GM03348 (cell line): ENCODE measurements around the gene MTARC2.
"Not testable (repeated sequence)": the region's sequence is repeated elsewhere in the genome, so short reads cannot be mapped to it uniquely, and the experiment has no call there.

Experiments
- DNase-seq: peaks from one replicate; pipeline ENCODE4 v3.0.0; 2012; ENCODE audit warnings: low spot score

The MTARC2 gene

DNA sequence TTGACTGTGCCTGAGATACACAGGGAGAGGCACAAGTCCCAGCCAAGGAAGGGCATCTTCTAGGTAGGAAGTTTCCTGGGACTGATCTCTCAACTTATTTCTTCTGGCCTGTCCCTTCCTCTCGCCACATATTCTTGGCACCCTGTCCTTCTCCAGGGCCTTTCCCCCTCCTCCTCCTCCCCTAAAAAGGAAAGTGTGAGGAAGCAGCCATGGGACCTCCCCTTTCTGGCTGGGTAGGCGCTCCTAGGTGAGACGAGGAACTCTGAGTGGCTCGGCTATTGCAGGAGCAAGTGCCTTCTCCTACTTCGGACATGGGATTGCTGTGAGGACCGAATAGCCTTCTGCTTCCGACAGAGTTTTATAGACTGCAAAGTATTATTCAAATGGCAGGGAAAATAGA lies 15.5 kb upstream of the MTARC2 start:
- DNase-seq, result no peak

DNA sequence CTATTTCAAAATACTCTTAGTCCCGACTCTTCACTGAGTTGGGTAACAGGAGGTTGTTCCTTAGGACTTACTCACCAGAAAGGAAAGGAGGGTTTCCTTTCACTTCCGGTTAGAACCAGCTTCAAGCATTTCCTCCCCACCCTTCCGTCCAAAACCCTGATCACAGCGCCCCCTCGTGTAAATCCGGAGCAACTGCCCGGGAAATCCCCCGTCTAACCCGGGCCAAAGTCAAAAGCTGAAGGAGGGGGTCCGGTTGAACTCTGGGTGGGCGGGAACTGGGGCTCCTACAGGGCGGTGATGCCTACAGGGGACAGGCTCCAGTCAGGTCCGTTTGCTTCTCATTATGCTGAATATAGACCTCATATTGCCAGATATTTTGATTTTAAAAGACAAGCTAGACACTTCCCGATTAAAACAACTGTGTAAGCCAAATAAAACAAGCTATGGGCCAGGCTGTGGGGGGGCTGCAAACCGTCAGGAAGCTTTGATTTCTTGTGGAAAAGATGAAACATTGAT lies 15.0 kb upstream of the MTARC2 start:
- DNase-seq, result peak; percentile 88

- peak; percentile 65 for DNase-seq
These were observed 13.4 kb upstream of the MTARC2 start for GRCh38 chr1:220734571-220735326.

DNA sequence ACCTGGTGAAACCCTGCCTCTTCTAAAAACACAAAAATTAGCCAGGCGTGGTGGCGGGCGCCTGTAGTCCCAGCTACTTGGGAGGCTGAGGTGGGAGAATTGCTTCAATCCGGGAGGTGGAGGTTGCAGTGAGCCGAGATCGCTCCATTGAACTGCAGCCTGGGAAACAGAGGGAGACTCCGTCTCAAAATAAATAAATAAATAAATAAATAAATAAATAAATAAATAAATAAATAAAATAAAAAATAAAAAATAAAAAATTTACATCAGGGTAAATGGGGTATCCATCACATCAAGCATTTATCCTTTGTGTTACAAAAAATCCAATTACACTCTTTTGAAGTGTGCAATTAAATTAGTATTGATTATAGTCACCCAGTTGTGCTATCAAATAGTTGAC lies 11.8 kb upstream of the MTARC2 start:
- not testable (repeated sequence) for DNase-seq

DNA sequence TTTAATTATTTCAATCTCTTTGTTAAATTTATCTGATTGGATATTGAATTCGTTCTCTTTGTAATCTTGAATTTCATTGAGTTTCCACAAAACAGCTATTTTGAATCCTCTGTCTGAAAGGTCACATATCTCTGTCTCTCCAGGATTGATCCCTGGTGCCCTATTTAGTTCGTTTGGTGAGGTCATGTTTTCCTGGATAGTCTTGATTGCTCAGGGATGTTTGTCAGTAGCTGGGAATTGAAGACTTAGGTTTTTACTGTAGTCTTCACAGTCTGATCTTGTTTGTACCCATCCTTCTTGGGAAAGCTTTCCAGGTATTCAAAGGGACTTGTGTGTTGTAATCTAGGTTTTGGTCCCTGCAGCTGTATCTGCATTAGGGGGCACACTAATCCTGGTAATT lies 6.8 kb upstream of the MTARC2 start:
- no peak for DNase-seq

DNA sequence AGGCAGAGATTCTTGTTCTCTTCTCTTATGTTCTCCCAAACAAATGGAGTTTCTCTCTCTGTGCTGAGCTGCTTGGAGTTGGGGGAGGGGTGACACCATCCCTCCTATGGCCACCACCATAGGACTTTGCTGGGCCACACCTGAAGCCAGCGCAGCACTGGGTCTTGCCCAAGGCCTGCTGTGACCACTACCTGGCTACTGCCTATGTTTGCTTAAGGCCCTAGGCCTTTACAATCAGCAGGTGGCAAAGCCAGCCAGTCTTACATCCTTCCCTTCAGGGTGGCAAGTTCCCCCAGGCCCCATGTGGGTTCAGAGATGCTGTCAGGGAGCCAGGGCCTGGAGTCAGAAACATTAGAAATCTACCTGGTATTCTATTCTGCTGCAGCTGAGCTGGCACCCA lies 6.3 kb upstream of the MTARC2 start:
- no peak for DNase-seq

GRCh38 chr1:220742520-220742919 lies 5.6 kb upstream of the MTARC2 start:
- DNase-seq, result no peak

DNA sequence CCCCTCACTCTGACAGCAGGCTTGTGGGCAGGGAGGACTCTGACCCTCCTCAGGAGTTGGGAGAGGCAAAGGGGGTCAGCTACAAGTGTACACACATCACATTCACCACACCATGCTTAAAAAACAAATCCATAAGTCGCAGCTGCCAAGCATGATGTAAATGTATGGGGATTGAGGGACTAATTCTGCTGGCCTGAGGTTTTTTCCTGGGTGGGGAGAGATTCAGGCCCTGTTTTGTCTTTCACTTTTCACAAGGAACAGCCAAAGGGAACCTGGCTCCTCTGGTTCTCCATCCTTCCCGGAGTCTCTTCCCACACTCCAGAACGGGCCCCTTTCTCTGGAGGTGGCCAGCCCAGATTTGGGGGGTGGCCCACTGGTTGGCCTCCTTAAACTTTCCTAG lies 1.3 kb upstream of the MTARC2 start:
- no peak for DNase-seq

DNA sequence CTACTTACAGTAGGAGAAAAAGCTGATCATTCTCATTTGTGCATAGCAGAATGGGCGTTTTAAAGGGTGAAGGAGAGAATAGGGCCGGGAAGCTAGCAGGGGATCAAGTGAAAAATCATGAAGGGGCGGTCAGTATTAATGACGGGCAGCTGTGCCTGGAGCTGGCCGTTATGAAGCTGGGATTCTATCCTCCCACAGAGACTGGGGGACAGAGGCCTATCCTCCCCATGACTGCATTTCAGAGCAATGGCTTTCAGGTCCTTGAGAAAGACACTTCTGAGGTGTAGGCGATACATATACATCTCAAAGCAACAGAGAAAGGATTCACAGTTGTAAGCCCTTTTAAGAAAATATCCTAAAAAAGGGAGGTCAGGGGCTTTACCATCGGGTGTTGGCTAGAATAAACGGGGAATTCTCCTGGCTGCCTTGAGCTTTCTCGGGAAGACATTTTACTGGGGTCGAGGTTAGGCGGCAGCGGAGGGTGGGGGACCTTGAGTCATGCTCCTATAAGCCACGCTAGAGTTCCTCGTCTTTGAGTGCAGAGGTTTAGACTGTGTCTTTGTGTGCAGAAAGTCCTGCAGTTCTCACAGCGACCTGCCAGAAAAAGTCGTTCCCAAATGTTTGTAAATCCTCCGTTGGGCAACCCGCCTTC lies 559 bp upstream of the MTARC2 start:
- no peak for DNase-seq

- DNase-seq, result no peak
These were observed 814 bp downstream of the MTARC2 start for GRCh38 chr1:220748936-220749335.

DNA sequence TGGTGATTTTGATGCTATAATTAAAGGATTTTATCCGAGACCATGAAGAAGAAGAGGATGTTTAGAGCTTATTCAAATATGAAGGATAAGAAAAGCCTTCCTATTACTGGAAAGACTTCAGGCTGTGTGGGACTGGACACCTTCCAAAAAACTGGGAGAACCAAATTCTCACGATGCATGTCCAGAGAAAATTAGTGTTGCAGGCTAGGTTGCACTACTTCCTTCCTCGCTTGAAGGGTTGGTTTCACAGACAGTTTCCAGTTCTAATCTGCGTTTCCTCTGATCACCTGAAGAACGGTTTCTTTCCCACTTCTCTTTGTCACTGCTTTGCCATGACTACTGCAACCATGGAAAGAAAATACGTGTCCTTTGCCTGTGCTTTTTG lies 2.0 kb downstream of the MTARC2 start:
- DNase-seq, result no peak

DNA sequence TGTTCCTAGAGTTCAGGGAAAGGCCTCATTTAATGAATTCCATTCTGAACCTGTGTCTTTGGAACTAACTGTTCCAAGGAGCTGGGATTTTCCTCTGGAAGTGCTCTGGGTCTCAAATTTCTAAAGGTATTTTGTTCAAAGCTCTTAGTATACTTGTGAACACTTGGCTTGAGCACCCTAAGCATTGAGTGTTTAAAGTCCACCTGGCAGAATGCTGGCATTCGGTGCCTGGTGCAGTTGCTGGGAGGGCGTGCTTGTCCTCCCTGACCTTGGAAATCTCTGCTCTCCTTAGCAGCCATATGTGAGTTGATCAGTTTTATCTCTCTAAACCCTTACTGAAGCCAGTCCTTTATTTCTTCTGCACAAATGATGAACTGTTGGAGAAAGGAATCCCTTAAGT lies 3.0 kb downstream of the MTARC2 start:
- DNase-seq, result no peak

GRCh38 chr1:220754212-220754917 lies 6.2 kb downstream of the MTARC2 start:
- DNase-seq, result no peak

DNA sequence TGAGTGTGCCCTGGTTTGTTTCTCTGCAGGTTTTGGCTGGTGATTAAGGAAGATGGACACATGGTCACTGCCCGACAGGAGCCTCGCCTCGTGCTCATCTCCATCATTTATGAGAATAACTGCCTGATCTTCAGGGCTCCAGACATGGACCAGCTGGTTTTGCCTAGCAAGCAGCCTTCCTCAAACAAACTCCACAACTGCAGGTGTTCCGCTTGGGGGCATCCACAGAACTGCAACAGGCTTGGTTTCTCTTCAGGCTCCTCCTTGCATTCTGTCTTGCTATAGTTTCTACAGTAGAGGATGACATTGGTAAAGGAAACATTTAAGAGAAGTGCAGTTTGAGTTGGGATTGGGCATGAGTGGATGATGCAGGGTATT lies 6.8 kb downstream of the MTARC2 start:
- DNase-seq, result no peak

DNA sequence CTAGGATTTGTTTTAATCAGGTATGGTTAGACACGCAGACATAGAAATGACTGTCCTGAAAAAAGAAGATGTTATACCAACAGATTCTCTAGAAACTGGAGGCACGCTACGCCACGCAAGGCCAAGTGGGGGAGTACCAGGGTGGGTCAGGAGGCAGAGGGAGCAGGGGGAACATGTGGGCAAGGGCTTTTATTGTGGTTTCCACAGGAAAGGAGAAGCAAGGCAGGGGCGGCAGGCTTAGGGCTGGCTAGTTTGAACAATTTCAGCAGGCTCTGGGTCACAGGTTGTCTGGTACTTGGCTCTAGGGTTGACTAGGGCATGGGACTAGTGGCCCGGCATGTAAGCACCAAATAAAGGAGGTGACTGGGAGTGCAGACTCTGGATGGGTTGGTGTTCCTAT lies 7.2 kb downstream of the MTARC2 start:
- DNase-seq, result no peak

- DNase-seq, result no peak
These were observed 9.3 kb downstream of the MTARC2 start for GRCh38 chr1:220757441-220757840.

- DNase-seq, result no peak
These were observed 11.0 kb downstream of the MTARC2 start for GRCh38 chr1:220759147-220759546.

DNA sequence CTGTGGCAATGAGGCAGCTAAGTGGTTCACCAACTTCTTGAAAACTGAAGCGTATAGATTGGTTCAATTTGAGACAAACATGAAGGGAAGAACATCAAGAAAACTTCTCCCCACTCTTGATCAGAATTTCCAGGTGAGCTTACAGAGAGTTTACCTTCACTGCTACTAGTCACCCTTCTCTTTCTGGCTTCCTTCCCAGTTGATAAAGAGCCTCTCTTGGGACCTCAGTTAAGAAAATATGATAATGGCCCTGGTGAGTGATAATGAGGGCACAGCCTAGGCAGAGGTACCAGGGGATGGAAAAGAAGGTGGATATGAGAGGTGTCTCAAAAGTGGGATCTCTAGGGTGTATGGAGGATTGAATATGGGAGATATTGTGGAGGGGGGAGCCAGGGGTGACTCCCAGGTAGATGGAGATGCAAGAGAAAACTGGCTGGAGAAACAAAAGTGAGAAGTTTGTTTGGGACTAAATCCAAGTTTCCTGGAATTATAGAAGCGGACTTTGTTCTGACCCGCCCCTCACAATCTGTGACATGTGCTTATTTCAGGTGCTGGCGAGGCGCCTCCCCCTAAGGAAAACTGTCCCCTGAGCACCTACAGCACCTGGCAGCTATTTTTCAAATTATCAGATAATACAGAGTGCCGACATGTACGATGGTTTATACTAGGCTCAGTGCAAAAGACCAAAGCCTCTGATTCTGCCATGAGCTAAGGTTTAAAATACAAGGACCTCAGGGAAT lies 13.7 kb downstream of the MTARC2 start:
- no peak for DNase-seq

DNA sequence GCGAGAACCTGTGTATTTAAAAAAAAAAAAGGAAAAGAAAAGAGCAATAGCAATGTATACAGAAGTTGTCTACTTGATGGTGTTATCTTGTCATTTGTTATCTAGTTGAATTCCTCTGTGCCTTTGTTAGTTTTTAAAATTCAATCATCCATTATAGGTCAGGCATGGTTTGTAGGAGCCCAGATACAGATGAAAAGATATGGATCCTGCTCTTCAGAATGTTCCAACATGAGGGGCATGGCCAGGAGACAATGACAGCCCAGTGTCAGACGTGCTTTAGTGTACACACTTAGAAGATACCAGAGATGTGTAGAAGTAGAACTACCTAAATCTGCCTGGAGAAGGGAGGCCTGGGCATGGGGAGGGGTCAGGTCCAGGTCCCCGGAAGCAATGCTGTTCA lies 16.6 kb downstream of the MTARC2 start:
- DNase-seq, result no peak

GRCh38 chr1:220767312-220768125 lies 19.4 kb downstream of the MTARC2 start:
- DNase-seq, result no peak

- no peak for DNase-seq
These were observed 20.0 kb downstream of the MTARC2 start for GRCh38 chr1:220768126-220768601.
